ENCODE data around the gene AP3B2.
"Not testable (repeated sequence)": the region's sequence is repeated elsewhere in the genome, so short reads cannot be mapped to it uniquely, and the experiment has no call there.

AP3B2 gene

DNA sequence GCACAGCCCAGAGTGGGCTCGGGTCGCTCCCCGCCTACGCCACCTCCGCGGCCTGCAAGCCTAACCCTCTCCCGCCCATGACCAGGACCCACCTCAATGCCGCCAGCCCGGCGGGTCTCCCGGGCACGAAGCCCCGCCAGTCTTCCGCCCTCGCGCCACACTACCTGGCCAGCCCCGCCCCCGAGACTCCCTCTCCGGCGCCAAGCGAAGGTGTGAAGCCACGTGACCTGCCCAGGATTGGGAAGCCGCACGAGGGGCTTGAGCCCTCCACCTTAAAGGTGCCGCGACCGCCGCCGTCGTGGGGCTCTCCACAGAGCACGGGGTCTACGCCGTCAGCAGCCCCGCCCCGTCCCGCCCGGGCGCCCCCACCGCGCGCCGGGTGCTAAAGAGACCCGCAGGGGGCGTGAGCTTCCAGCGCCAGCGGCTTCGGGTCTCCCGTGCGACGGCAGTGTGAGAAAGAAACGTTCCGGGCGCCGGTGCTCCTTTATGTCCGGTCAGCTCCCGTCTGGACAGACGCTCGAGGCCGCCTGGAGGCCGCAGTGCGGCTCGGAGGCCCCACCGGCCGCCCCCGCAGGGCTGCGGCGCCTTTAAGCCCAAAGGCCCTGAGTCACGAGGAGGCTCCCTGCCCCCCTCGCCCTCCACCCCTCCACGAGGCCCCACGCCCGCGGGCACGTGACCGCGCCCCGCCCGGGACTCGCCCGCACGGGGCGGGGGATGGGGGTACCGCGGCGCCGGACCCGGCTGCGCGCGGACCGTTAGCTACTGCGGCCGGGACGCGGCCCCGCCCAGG is 62.4 kb downstream of the AP3B2 start, which contains the start of gene CPEB1:
Gene CPEB1, minus strand, starts transcription at position 319 of the 790 bp plus-strand sequence. CDS start 18,904 bp downstream, outside the sequence.
- no peak for DNase-seq

DNA sequence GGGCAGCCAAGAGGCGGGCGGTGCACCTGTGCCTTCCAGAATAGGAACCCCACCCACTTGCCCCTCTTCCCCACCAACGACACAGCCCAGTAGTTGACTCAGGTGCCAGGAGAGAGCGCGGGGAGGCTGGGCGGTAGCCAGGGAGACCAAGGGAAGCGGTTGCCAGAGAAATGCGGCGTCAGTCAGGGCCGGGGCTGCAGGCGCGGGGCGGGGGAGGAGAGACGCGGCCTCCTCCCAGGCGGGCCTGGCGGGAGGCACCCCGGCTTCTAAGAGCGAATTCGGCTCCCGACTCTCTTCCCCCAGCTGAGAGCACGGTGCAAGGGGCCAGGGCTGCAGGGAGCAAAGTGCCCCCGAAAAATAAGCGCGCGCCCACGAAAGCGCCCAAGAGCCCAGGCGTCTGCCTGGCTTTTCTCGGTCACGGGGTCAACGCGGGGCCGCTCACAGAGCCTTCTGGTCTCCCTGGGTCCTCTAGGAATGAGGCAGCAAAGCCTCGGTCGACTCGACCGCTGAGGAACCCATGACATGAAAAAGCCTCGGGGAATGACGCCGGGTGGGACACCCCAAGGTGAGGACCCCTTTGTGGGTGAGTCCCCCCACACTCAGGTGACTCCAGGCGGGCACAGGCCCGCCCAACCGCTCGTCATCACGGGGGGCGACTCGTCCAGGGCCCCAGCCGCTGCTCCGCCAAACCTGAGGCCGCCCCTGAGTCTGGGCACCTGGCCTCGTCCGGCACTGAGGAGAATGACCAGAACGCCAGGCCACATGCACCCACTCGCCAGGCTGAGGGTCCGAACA is 63.2 kb downstream of the AP3B2 start:
- DNase-seq = no peak

DNA sequence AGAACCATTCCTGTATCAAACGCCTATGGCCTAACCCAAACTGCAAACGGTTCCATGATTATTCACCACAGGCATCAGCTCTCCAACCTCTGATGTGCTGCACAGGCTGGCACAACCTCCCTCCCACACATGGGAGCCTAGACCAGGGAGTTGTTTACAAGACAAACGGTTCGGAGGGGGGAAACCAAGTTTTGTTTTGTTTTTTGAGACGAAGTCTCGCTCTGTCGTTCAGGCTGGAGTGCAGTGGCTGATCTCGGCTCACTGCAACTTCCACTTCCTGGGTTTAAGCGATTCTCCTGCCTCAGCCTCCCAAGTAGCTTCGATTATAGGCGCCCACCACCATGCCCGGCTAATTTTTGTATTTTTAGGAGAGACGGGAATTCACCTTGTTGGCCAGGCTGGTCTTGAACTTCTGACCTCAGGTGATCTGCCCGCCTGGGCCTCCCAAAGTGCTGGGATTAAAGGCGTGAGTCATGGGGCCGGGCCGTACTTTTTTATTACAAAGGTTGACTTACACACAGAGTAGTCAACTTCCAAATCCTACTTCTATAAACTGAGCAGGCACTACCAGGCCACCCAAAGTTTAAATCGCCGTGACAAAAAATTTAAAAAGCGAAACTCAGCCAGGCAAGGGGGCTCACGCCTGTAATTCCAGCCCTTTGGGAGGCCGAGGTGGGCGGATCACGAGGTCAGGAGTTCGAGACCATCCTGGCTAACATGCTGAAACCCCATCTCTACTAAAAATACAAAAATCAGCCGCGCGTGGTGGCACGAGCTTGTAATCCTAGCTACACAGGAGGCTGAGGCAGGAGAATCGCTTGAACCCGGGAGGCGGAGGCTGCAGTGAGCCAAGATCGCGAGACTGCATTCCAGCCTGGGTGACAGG is 64.5 kb downstream of the AP3B2 start:
- not testable (repeated sequence) for DNase-seq

DNA sequence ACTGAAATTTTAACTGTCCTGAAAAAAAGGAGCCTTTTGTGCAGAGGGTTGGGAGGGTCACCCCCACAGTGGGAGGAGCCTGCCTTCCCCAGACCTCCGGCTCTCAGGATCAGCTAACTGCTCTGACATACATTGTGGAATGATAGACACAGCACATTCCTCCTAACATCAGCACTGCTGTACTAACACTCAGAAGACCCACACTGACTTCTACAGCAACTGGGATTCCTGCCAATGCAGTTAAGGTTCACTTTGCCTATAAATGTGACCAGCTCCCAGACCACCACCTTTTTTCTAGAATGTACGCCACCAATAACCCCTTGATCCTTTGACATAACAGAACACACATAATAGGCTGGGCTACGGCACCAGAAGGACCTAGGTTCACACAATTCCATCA is 65.7 kb downstream of the AP3B2 start:
- DNase-seq = no peak

DNA sequence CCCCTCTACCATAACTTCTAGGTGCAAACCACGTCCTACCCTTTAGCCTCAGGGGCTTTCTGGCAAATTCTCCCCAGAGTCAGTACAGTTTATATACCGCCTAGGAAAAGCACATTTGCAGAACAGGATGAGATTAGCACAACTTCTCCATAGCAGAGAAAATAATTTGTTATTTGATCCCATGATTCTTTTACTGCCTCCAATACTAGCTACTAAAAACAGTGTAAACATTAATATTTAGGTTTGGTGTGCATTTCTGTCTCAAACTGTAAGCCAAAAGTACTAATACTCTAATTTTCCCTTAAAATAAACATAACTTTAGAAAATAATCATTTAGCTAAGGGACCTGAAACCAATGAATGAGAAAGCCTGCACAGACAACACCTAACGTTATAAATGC is 67.0 kb downstream of the AP3B2 start:
- no peak for DNase-seq

DNA sequence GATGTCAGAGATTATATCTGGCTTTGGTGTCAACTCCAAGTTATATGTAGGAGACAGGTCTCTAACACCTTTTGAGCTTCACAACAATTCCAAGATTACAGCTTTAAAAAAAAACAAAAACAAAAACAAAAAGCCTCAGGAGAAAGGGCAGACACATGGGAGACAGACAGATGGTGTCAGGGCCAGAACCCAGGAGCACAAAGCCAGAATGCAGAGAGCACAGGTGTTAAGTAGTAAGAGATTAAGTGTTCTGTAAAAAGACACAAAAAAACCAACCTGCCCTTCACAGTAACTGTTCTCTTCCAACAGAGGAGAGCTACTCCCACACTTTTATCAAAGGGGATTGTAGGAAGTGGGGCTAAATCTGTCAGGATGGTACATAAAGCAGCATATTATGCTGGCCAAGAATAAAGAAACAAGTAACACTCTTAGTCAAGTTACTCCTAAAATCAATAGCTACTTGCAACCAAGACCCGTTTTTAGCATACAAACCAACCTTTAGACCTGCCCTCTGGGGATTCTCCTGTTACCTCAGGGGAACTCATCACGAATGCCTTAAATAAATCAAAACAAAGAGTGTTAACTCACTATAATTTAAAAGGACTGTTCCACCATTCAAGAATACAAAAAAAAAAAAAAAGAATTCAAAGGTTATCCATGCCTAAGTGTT is 68.4 kb downstream of the AP3B2 start:
- DNase-seq = no peak

DNA sequence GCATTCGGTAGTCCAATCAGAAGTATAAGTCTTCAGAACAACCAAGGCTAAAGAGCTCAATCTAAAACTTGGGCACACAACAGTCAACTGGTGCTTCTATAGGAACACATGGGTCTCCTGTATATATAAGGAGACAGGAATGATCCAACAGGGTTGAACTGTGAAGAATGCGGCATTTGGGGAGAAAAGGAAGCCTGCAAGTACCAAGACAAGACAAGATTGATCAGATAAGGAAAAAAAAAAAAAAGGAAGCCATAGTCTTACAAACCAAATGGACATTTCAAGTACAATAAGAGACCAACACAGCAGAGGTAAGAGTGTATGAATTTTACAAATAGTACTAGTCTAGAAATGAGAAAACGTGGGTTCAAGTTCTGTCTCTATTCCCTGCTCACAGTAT is 69.0 kb downstream of the AP3B2 start:
- DNase-seq = no peak

DNA sequence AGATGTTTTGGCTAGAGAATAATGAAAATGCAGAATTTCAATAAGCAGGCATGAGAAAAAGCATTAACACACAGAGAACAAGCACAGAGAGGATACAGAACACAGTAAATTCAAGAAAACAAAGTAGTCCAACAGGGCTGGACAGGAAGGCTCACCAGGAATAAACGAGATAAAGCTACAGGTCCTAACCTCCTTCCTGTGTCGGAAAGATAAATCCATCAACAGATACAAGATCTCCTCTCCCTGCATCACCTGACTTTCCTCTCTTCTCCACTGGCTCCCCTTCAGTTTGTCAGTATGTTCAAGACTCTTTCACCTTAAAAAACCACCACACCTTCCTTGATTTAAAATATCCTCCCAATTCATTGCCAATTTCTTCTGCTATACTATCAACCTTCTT is 73.9 kb downstream of the AP3B2 start:
- no peak for DNase-seq

DNA sequence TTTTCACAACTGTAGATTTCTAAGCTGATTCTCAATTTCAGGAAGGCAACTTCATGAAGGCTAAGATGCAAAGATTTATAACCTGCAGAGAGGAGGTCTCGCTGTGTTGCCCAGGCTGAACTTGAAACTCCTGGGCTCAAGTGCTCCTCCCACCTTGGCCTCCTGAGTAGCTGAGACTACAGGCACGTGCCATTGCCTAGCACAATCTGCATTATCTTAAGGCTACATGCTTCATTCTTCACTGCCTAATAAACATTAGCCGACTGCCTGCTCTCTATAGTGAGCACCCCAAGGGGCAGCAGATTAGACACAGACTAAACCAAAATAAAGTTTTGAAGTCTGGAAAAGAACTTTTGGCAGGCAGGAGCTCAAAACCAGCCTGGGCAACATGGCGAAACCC is 79.6 kb downstream of the AP3B2 start:
- no peak for DNase-seq

DNA sequence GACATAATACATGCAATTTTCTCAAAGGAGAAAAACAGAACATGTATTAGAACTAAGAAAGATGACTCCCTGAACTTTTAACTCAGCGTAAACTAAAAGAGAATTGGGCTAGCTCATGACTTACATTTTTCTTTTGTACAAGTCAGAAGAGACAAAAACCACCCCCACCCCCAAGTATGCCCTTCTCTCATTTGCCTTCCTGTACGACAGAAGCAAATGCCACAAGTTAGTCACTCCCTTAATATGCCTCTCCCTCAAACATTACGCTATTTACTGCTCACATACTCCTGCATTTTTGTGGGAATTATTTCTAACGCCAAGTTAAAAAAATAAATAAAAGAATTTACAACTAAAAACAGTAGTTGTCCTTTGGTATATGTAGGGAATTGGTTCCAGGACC is 84.5 kb downstream of the AP3B2 start:
- DNase-seq = no peak

DNA sequence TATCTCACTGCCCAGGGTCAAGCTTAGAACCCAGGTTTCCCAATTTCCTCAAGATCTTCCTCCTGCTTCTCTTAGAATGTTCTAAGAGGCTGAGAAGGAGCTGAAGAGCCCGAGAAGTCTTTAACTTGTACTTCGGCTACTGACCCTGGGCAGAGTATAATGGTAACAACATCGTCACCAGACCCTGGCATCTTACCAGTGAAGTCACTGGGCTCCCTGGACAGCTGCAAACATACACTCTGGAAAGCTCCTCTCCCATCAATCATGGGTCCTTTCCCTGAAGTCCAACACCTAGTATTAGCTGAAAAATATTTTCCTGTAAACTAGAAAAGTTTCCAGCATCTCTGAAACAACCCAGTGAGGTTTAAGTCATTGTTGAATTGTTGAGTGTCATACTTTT is 85.2 kb downstream of the AP3B2 start:
- DNase-seq = no peak

DNA sequence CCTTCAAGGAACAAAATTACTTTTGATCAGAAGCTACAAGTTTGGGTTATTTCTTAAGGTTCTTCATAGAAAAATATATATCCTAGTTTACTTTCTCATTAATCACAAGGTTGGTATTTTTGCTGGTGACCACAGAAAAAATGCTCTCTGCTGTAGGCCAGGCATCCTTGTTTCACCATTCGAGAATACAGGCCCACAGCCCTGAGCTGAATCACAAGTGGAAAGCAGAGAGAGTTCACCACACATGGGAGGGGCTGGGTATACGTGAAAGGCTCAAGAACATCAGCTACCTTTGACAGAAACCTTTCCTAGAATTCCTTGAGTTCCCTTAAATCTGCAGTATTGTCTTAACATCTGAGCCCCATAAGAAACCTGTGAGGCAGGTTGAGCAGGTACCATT is 85.7 kb downstream of the AP3B2 start:
- DNase-seq = no peak

DNA sequence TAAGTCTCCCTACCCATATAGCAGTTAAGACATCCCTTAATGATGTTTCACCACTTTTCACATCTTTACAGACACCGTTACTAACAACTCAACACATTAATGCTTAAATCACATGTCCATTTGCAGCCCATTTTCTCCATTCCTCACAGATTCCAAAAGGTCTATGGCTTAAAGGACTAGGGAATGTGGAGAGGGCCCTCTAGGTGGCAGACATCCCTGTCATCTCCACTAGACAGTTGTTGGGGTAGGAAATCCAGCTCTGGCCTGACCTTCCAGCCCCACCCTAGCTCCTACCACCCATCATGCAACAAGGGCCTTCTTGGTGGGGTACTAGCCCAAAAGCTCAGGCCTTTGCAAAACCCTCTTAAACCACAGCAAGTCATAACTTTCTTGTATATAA is 87.7 kb downstream of the AP3B2 start:
- no peak for DNase-seq

DNA sequence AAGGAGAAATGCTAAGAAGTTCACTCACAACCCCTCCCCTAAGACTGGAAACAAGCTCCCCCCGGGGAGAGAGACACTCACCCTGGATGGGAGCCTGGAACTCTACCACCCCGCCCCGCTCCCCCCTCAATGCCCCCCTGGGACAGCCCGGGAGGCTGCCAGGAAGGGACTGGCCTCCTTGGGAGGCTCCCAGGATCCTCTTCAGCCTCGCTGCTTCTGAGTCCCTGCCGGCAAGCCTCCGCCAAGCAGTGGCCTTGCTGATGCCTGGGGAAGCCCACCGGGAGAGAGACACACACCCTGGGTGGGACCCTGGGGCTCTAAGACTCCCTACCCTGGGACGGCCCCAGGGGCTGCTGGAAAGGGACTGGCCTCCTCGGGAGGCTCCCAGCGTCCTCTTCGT is 95.9 kb downstream of the AP3B2 start:
- DNase-seq = no peak

DNA sequence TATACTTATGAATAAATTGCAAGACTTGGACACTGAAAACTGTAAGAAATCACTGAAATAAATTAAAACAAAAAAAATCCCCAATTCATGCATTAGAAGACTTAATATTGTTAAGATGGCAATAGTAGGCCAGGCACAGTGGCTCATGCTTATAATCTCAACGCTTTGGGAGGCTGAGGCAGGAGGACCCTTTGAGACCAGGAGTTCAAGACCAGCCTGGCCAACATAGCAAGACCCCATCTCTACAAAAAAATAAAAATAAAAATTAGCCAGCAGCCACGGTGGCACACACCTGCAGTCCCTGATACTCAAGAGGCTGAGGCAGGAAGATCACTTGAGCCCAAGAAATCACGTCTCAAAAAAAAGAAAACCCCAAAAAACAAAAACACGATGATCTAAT is 98.3 kb downstream of the AP3B2 start:
- no peak for DNase-seq
